Gastroesophageal sphincter (tissue), 3 donors: ENCODE results near the gene SLC16A6.
"Not testable (repeated sequence)": the region's sequence is repeated elsewhere in the genome, so short reads cannot be mapped to it uniquely, and the experiment has no call there.

Experiments used
- POLR2AphosphoS5 ChIP-seq: sonication (generic); formaldehyde crosslinking; IDR thresholded peaks from one replicate; pipeline ENCODE4 v1.6.1; 2017; ENCODE audit warnings: antibody characterized with exemption
- TF ChIP-seq, protein P1 (sequence below), 4 experiments: fragments of 200-600 bp in 2 of 4; fragments of 450-650 bp in 2 of 4; sonication (generic) in 1 of 4; IDR thresholded peaks; one replicate each; pipeline ENCODE4 v1.5.1; 2017 to 2019; ENCODE audit warnings: antibody characterized with exemption in 4 of 4, mild to moderate bottlenecking in 2 of 4, moderate library complexity in 2 of 4

DNA sequence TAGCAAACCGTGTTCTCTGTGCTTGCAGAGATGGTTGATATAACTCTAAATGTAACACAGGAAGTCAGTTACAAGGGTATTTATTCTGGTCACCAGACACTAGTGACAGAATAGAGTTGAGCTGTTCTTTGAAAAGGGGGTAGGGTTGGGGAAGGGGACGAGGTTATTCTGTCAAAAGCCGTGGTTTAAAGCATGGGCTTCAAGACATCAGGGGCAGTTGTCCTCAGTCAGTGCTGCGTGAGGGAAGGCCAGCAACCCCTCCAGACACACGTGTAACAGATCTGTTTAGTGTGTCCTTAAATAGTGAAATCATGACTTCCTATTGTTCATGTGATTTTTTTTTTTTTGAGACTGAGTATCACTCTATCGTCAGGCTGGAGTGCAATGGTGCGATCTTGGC lies 37.5 kb downstream of the SLC16A6 start:
- TF ChIP-seq POLR2AphosphoS5, result not testable (repeated sequence)
- TF ChIP-seq, protein P1, sequence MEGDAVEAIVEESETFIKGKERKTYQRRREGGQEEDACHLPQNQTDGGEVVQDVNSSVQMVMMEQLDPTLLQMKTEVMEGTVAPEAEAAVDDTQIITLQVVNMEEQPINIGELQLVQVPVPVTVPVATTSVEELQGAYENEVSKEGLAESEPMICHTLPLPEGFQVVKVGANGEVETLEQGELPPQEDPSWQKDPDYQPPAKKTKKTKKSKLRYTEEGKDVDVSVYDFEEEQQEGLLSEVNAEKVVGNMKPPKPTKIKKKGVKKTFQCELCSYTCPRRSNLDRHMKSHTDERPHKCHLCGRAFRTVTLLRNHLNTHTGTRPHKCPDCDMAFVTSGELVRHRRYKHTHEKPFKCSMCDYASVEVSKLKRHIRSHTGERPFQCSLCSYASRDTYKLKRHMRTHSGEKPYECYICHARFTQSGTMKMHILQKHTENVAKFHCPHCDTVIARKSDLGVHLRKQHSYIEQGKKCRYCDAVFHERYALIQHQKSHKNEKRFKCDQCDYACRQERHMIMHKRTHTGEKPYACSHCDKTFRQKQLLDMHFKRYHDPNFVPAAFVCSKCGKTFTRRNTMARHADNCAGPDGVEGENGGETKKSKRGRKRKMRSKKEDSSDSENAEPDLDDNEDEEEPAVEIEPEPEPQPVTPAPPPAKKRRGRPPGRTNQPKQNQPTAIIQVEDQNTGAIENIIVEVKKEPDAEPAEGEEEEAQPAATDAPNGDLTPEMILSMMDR (IDR thresholded peaks at IDR 0.05), result not testable (repeated sequence)
